K562 (cell line): ENCODE results near the gene PLCB1. TPM values are rescaled to one million over a fixed set of nuclear protein-coding genes. Genes with fewer than 3 reads are reported as not detected.

Experiments
- ATAC-seq: fragments of 200-7000 bp; cut with Tn5 transposase; 3 replicates; pipeline ENCODE4 v1.9.1; 2020; ENCODE audit warnings: moderate library complexity
- BruUV-seq: library from RNA; stranded (reverse); fragments of 400-500 nt; replicated peaks from 2 replicates; lab custom pipeline; 2021; lab: Mats Ljungman, UMichigan
- CTCF ChIA-PET: fragments of 300-600 bp; formaldehyde crosslinking; extraction: SDS; loops from one replicate; lab custom pipeline; 2021; ENCODE audit warnings: low intra/inter-chr PET ratio; lab: Yijun Ruan, JAX
- POLR2A ChIA-PET: fragments of 300-600, 350-650 bp; sonication (Branson Sonifier 250); formaldehyde crosslinking; extraction: SDS; loops from one replicate; lab custom pipeline; 2021; ENCODE audit warnings: antibody characterized with exemption, inconsistent platforms; lab: Yijun Ruan, JAX
- DNase-seq, 4 experiments: peaks; one replicate each; pipeline versions ENCODE4 v3.0.0 to v3.0.0-alpha.2; 2011 to 2018; ENCODE audit warnings: low spot score in 3 of 4, mixed read lengths in 3 of 4; ENCODE audit errors: extremely low read depth in 1 of 4
- FAIRE-seq: peaks from 2 replicates; lab custom pipeline; 2011; peaks lifted over from hg19 to GRCh38; lab: Jason Lieb, UNC
- H2AFZ ChIP-seq: 2 replicates; pipeline ENCODE4 v1.6.0; 2011; ENCODE audit warnings: low read depth, low read length, control low read depth, inconsistent platforms
- H3K27ac ChIP-seq: fragments of 200-600 bp; 3 replicates; pipeline ENCODE4 v1.8.0; 2011; ENCODE audit warnings: low read depth, mild to moderate bottlenecking, control low read depth, inconsistent platforms, low read length, moderate library complexity, mixed read lengths; ENCODE audit errors: extremely low read depth
- H3K27me3 ChIP-seq, 2 experiments: fragments of 300-600 bp in 1 of 2; 2 replicates in 1 of 2; 3 replicates in 1 of 2; pipeline versions ENCODE4 v1.6.0 to v1.8.0; 2011; ENCODE audit warnings: inconsistent platforms in 2 of 2, low read length in 2 of 2, mild to moderate bottlenecking in 1 of 2, mixed read lengths in 1 of 2, moderate library complexity in 1 of 2; ENCODE audit not compliant: control insufficient read depth in 2 of 2, insufficient read depth in 2 of 2
- H3K36me3 ChIP-seq: fragments of 300-600 bp; 3 replicates; pipeline ENCODE4 v1.8.0; 2011; ENCODE audit warnings: mild to moderate bottlenecking, low read length, inconsistent platforms; ENCODE audit not compliant: control insufficient read depth, insufficient read depth
- H3K4me1 ChIP-seq, 2 experiments: fragments of 200-600 bp in 1 of 2; replicated peaks in 1 of 2; 2 replicates in 1 of 2; 3 replicates in 1 of 2; pipeline versions ENCODE4 v1.5.1 to v1.8.0; 2011; ENCODE audit warnings: inconsistent platforms in 2 of 2, low read length in 2 of 2, mild to moderate bottlenecking in 1 of 2, mixed read lengths in 1 of 2, moderate library complexity in 1 of 2; ENCODE audit not compliant: control insufficient read depth in 2 of 2, insufficient read depth in 2 of 2
- H3K4me2 ChIP-seq: 2 replicates; pipeline ENCODE4 v1.6.1; 2011; ENCODE audit warnings: low read length, control low read depth, inconsistent platforms, mixed read lengths; ENCODE audit not compliant: insufficient read depth
- H3K4me3 ChIP-seq: fragments of 200-600 bp; sonication (generic), shearing (Covaris generic); 2 replicates; pipeline ENCODE4 v1.5.1; 2016; ENCODE audit warnings: control low read depth, inconsistent platforms
- H3K79me2 ChIP-seq: fragments of 200-600 bp; 3 replicates; pipeline ENCODE4 v1.8.0; 2011; ENCODE audit warnings: low read length, inconsistent platforms; ENCODE audit not compliant: control insufficient read depth, insufficient read depth
- H3K9ac ChIP-seq, 2 experiments: 2 replicates each; pipeline versions ENCODE4 v1.6.0 to v1.6.1; 2011; ENCODE audit warnings: low read depth in 2 of 2, low read length in 2 of 2, control low read depth in 1 of 2, inconsistent platforms in 1 of 2, mild to moderate bottlenecking in 1 of 2, mixed read lengths in 1 of 2; ENCODE audit not compliant: insufficient read depth in 1 of 2
- H3K9me1 ChIP-seq: one replicate; pipeline ENCODE4 v1.6.0; 2011; ENCODE audit warnings: inconsistent platforms, mild to moderate bottlenecking, low read length, moderate library complexity; ENCODE audit not compliant: control insufficient read depth, insufficient read depth
- H3K9me3 ChIP-seq: replicated peaks from 2 replicates; pipeline ENCODE4 v1.5.1; 2011; ENCODE audit warnings: low read depth, low read length, inconsistent platforms; ENCODE audit not compliant: control insufficient read depth, insufficient read depth
- H4K20me1 ChIP-seq: replicated peaks from 2 replicates; pipeline ENCODE4 v1.6.1; 2011; ENCODE audit warnings: low read length, inconsistent platforms, mixed read lengths; ENCODE audit not compliant: control insufficient read depth, insufficient read depth
- CBFB ChIP-seq: sonication (generic); formaldehyde crosslinking; IDR thresholded peaks from 2 replicates; pipeline ENCODE4 v1.4.0; 2020; ENCODE audit warnings: mild to moderate bottlenecking, missing genetic modification reagents
- DACH1 ChIP-seq: fragments of 450-650 bp; IDR thresholded peaks from 2 replicates; pipeline ENCODE4 v1.6.1; 2018; ENCODE audit not compliant: partially characterized antibody
- ILK ChIP-seq: fragments of 450-650 bp; IDR thresholded peaks from 2 replicates; pipeline ENCODE4 v1.6.1; 2016; ENCODE audit warnings: missing genetic modification characterization, low read depth, mild to moderate bottlenecking, missing compliant biosample characterization, moderate library complexity, borderline replicate concordance
- MAFF ChIP-seq: IDR thresholded peaks from 2 replicates; pipeline ENCODE4 v1.6.1; 2012; ENCODE audit warnings: low read length, improper control_type of control experiment
- PCBP1 ChIP-seq: fragments of 200-400 bp; formaldehyde crosslinking; IDR thresholded peaks from 2 replicates; pipeline ENCODE4 v1.6.1; 2018; ENCODE audit warnings: mild to moderate bottlenecking, low read depth, low read length; ENCODE audit not compliant: poor library complexity, severe bottlenecking
- PTTG1 ChIP-seq: fragments of 450-650 bp; IDR thresholded peaks from 2 replicates; pipeline ENCODE4 v1.6.1; 2016; ENCODE audit warnings: low read depth, mild to moderate bottlenecking, missing genetic modification characterization, missing compliant biosample characterization
- PURB ChIP-seq: sonication (generic); formaldehyde crosslinking; IDR thresholded peaks from 2 replicates; pipeline ENCODE4 v1.9.0; 2021; ENCODE audit warnings: low read depth, mild to moderate bottlenecking, missing genetic modification reagents
- RAD51 ChIP-seq: fragments of 450-650 bp; IDR thresholded peaks from 2 replicates; pipeline ENCODE4 v1.7.1; 2016; ENCODE audit warnings: low read depth, mild to moderate bottlenecking, borderline replicate concordance
- RBM14 ChIP-seq: fragments of 200-400 bp; formaldehyde crosslinking; IDR thresholded peaks from 2 replicates; pipeline ENCODE4 v1.6.1; 2018; ENCODE audit warnings: low read depth, mild to moderate bottlenecking, low read length, moderate library complexity, borderline replicate concordance; ENCODE audit not compliant: insufficient read depth
- RBM22 ChIP-seq: fragments of 200-400 bp; formaldehyde crosslinking; IDR thresholded peaks from 2 replicates; pipeline ENCODE4 v1.6.1; 2018; ENCODE audit warnings: low read length, low read depth; ENCODE audit not compliant: poor library complexity, severe bottlenecking
- RBM25 ChIP-seq: fragments of 200-400 bp; formaldehyde crosslinking; IDR thresholded peaks from 2 replicates; pipeline ENCODE4 v1.6.1; 2018; ENCODE audit warnings: low read length, low read depth, moderate library complexity; ENCODE audit not compliant: severe bottlenecking
- SMAD2 ChIP-seq: fragments of 150-350 bp; IDR thresholded peaks from 2 replicates; pipeline ENCODE4 v1.6.1; 2014; ENCODE audit warnings: low read depth, mild to moderate bottlenecking, low read length
- XRCC3 ChIP-seq: fragments of 450-650 bp; IDR thresholded peaks from 2 replicates; pipeline ENCODE4 v1.6.1; 2017; ENCODE audit warnings: mild to moderate bottlenecking, moderate library complexity
- ZNF311 ChIP-seq: fragments of 250-450 bp; sonication (Bioruptor Pico); IDR thresholded peaks from 2 replicates; pipeline ENCODE4 v1.4.0; 2020; ENCODE audit warnings: mild to moderate bottlenecking, moderate library complexity
- ZNF41 ChIP-seq: fragments of 250-450 bp; sonication (Bioruptor Pico); conservative IDR thresholded peaks from 2 replicates; pipeline ENCODE4 v1.4.0; 2020; ENCODE audit warnings: mild to moderate bottlenecking
- WGBS: fragments of 100-300 bp; shearing (Covaris generic); methylation state at CpG from one replicate; pipeline ENCODE4 v1.1.6; 2016; ENCODE audit warnings: low coverage, mixed read lengths; ENCODE audit not compliant: insufficient coverage; ENCODE audit errors: missing lambda C conversion rate; 5-methylcytosine and 5-hydroxymethylcytosine counted together
- in situ Hi-C: fragments of 300-500 bp; cut with MboI; formaldehyde crosslinking; loops from 4 replicates; pipeline ENCODE4 v1.15.0; 2018; ENCODE audit warnings: inconsistent platforms, mixed read lengths
- intact Hi-C: fragments of 100-400 bp; cut with micrococcal nuclease; formaldehyde crosslinking; loops from 2 replicates; pipeline ENCODE4 v1.14.2; 2022
- polyA plus RNA-seq, 8 experiments: library from polyadenylated mRNA; depleted of rRNA in 4 of 8; stranded (reverse) in 5 of 8; unstranded in 3 of 8; fragments of >200 nt; fragmentation: Nextera tagmentation in 2 of 8; fragmentation: Illumina TruSeq in 1 of 8; extraction: Ambion mirVana in 2 of 8; extraction: Trizol in 1 of 8; gene quantifications; 2 replicates each; pipeline versions ENCODE4 v1.2.1 to v1.2.3, GENCODE V29; 2011 to 2014; ENCODE audit warnings: inconsistent platforms in 1 of 8, missing spikeins in 1 of 8
- total RNA-seq, 7 experiments: library from RNA; depleted of rRNA in 6 of 7; stranded (reverse); fragments of >200 nt in 6 of 7; fragmentation: Illumina TruSeq in 2 of 7; extraction: Trizol in 2 of 7; gene quantifications; 2 replicates each; pipeline versions ENCODE4 v1.2.1 to v1.2.3, GENCODE V29; 2011 to 2021; ENCODE audit warnings: low replicate concordance in 1 of 7
- TF ChIP-seq, protein P1 (sequence below): fragments of 250-450 bp; sonication (Bioruptor Pico); IDR thresholded peaks from 2 replicates; pipeline ENCODE4 v1.8.0; 2021; ENCODE audit warnings: borderline replicate concordance, mild to moderate bottlenecking, moderate library complexity; ENCODE audit not compliant: poor library complexity, severe bottlenecking
- TF ChIP-seq, protein P2 (sequence below): sonication (generic); formaldehyde crosslinking; IDR thresholded peaks from 2 replicates; pipeline ENCODE4 v1.8.0; 2022; ENCODE audit warnings: mild to moderate bottlenecking, missing genetic modification reagents
- TF ChIP-seq, protein P3 (sequence below): sonication (generic); formaldehyde crosslinking; IDR thresholded peaks from 2 replicates; pipeline ENCODE4 v1.8.0; 2022; ENCODE audit warnings: missing genetic modification reagents, mild to moderate bottlenecking, moderate library complexity, borderline replicate concordance

PLCB1 gene
- total and polyA plus RNA-seq, 9 of the 15 experiments (the other 6 are each of a cell fraction or from before 2014, with no cell fraction given): 0.34 to 3.1 (median 1.3) TPM

- TF ChIP-seq ILK (tag) (no peak), PCBP1 (no peak), PURB (CRISPR knock-in tag) (no peak), PTTG1 (tag) (no peak)
- TF ChIP-seq, all 486 proteins: peak for 0
These were observed 329.1 kb downstream of the PLCB1 start (continued) for GRCh38 chr20:8461186-8461585.

- POLR2A ChIA-PET: no interaction called here
- Histone ChIP-seq H3K4me1 (no peaks in the 10 kb centered on the region), H4K20me1 (no peaks in the 10 kb centered on the region)
- no peak for DNase-seq
- no peak for TF ChIP-seq RAD51
- no peak for TF ChIP-seq MAFF
- TF ChIP-seq DACH1: no peak
- TF ChIP-seq RBM14: no peak
- TF ChIP-seq CBFB (CRISPR knock-in tag): no peak
- TF ChIP-seq RBM22: no peak
- TF ChIP-seq, protein P1, sequence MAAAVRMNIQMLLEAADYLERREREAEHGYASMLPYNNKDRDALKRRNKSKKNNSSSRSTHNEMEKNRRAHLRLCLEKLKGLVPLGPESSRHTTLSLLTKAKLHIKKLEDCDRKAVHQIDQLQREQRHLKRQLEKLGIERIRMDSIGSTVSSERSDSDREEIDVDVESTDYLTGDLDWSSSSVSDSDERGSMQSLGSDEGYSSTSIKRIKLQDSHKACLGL (CRISPR knock-in tag): no peak
- TF ChIP-seq ZNF311 (CRISPR knock-in tag): no peak
- no peak for TF ChIP-seq XRCC3
- TF ChIP-seq, protein P2, sequence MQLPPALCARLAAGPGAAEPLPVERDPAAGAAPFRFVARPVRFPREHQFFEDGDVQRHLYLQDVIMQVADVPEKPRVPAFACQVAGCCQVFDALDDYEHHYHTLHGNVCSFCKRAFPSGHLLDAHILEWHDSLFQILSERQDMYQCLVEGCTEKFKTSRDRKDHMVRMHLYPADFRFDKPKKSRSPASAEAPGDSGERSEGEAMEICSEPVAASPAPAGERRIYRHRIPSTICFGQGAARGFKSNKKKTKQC (CRISPR knock-in tag): no peak
- TF ChIP-seq SMAD2: no peak
- TF ChIP-seq RBM25: no peak
- no peak for TF ChIP-seq ZNF41 (CRISPR knock-in tag)
- TF ChIP-seq, protein P3, sequence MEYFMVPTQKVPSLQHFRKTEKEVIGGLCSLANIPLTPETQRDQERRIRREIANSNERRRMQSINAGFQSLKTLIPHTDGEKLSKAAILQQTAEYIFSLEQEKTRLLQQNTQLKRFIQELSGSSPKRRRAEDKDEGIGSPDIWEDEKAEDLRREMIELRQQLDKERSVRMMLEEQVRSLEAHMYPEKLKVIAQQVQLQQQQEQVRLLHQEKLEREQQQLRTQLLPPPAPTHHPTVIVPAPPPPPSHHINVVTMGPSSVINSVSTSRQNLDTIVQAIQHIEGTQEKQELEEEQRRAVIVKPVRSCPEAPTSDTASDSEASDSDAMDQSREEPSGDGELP (CRISPR knock-in tag): no peak
- TF ChIP-seq, all 486 proteins: peak for 0
- H3K9me1 ChIP-seq: no peaks in the 10 kb centered on the region
- no peaks in the 10 kb centered on the region for H3K36me3 ChIP-seq
- H3K9me3 ChIP-seq: no peaks in the 10 kb centered on the region
- no peak overlapping the region for H2AFZ ChIP-seq
- H3K79me2 ChIP-seq: no peaks in the 10 kb centered on the region
- FAIRE-seq (no peak), ATAC-seq (no peak)
- no TSS peak for BruUV-seq
- H3K27ac ChIP-seq: no peak overlapping the region
- intact Hi-C loops: no loop called here
- no peaks in the 10 kb centered on the region for H3K27me3 ChIP-seq
- no peak overlapping the region for H3K9ac ChIP-seq
- 7% methylated on average over 2 of the region's 2 CpGs for WGBS
- H3K4me3 ChIP-seq: no peak overlapping the region
- CTCF ChIA-PET: no interaction called here
- no peak overlapping the region for H3K4me2 ChIP-seq
- in situ Hi-C loops: no loop called here
These were observed 332.3 kb downstream of the PLCB1 start for GRCh38 chr20:8464368-8464767.
